Suprapubic skin (tissue), 4 donors: Measurements from ENCODE around the gene MMP26. TPM values are rescaled to one million over a fixed set of nuclear protein-coding genes. Genes with fewer than 3 reads are reported as not detected.
"Not testable (repeated sequence)": the region's sequence is repeated elsewhere in the genome, so short reads cannot be mapped to it uniquely, and the experiment has no call there.

Experiments
- DNase-seq, 2 donors: peaks; one replicate each; pipeline ENCODE4 v3.0.0-alpha.2; 2019; ENCODE audit warnings: low spot score in 2 of 2
- H3K27ac ChIP-seq: fragments of 200-600 bp; sonication (generic); one replicate; pipeline ENCODE4 v1.5.1; 2019
- H3K27me3 ChIP-seq: fragments of 200-600 bp; sonication (generic); one replicate; pipeline ENCODE4 v1.5.1; 2019
- H3K36me3 ChIP-seq: fragments of 200-600 bp; sonication (generic); one replicate; pipeline ENCODE4 v1.5.1; 2019
- H3K4me1 ChIP-seq: fragments of 200-600 bp; sonication (generic); one replicate; pipeline ENCODE4 v1.5.1; 2019
- H3K4me3 ChIP-seq: fragments of 200-600 bp; sonication (generic); one replicate; pipeline ENCODE4 v1.5.1; 2019; ENCODE audit warnings: mild to moderate bottlenecking
- H3K9me3 ChIP-seq: fragments of 200-600 bp; sonication (generic); one replicate; pipeline ENCODE4 v1.5.1; 2019
- EP300 ChIP-seq: sonication (generic); formaldehyde crosslinking; IDR thresholded peaks from one replicate; pipeline ENCODE4 v1.6.1; 2017; ENCODE audit warnings: antibody characterized with exemption
- POLR2A ChIP-seq, 2 donors: fragments of 450-650 bp; IDR thresholded peaks; one replicate each; pipeline ENCODE4 v1.6.1; 2017; ENCODE audit warnings: antibody characterized with exemption in 2 of 2, mild to moderate bottlenecking in 2 of 2, moderate library complexity in 2 of 2
- POLR2AphosphoS5 ChIP-seq, 3 donors: sonication (generic); formaldehyde crosslinking; IDR thresholded peaks; one replicate each; pipeline ENCODE4 v1.6.1; 2017; ENCODE audit warnings: antibody characterized with exemption in 3 of 3
- WGBS: methylation state at CpG from one replicate; pipeline ENCODE4 v1.1.5; 2018; 5-methylcytosine and 5-hydroxymethylcytosine counted together
- total RNA-seq, 4 donors: library from RNA; depleted of rRNA; stranded (reverse); fragments of >200 nt; gene quantifications; one replicate each; pipeline ENCODE4 v1.1.0, GENCODE V29; 2016
- TF ChIP-seq, protein P1 (sequence below), 2 donors: fragments of 200-600 bp in 1 of 2; fragments of 450-650 bp in 1 of 2; sonication (generic) in 1 of 2; IDR thresholded peaks; one replicate each; pipeline ENCODE4 v1.5.1; 2016 to 2019; ENCODE audit warnings: antibody characterized with exemption in 2 of 2, mild to moderate bottlenecking in 1 of 2, moderate library complexity in 1 of 2

The MMP26 gene
- total RNA-seq, 4 donors from 2014 or later = not detected

DNA sequence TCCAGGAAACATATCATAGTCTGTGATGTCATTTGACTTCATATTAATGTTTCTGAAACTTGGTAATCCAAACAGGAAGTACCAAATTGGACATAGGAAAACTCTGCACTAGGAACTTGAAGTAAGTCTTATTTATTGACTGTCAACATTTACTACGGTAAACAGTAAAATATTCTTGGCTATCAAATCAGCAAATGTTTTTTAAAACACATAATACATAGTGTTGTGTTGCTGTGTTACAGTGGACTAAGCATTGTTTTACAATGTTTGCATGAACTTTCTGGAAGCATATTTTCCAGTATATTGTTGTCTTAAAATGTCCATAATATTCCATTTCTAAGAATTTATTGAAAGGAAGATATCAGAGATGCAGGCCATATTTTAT lies 4.2 kb upstream of the MMP26 start:
- 70% methylated on average over 1 of the region's 1 CpG for WGBS
- Histone ChIP-seq H3K9me3 (no peaks in the 10 kb centered on the region), H3K36me3 (no peaks in the 10 kb centered on the region), H3K4me1 (no peaks in the 10 kb centered on the region), H3K4me3 (no peak overlapping the region), H3K27ac (no peak overlapping the region), H3K27me3 (no peaks in the 10 kb centered on the region)
- DNase-seq = no peak
- TF ChIP-seq, protein P1, sequence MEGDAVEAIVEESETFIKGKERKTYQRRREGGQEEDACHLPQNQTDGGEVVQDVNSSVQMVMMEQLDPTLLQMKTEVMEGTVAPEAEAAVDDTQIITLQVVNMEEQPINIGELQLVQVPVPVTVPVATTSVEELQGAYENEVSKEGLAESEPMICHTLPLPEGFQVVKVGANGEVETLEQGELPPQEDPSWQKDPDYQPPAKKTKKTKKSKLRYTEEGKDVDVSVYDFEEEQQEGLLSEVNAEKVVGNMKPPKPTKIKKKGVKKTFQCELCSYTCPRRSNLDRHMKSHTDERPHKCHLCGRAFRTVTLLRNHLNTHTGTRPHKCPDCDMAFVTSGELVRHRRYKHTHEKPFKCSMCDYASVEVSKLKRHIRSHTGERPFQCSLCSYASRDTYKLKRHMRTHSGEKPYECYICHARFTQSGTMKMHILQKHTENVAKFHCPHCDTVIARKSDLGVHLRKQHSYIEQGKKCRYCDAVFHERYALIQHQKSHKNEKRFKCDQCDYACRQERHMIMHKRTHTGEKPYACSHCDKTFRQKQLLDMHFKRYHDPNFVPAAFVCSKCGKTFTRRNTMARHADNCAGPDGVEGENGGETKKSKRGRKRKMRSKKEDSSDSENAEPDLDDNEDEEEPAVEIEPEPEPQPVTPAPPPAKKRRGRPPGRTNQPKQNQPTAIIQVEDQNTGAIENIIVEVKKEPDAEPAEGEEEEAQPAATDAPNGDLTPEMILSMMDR (IDR thresholded peaks at IDR 0.05) = no peak
- TF ChIP-seq EP300 = no peak

DNA sequence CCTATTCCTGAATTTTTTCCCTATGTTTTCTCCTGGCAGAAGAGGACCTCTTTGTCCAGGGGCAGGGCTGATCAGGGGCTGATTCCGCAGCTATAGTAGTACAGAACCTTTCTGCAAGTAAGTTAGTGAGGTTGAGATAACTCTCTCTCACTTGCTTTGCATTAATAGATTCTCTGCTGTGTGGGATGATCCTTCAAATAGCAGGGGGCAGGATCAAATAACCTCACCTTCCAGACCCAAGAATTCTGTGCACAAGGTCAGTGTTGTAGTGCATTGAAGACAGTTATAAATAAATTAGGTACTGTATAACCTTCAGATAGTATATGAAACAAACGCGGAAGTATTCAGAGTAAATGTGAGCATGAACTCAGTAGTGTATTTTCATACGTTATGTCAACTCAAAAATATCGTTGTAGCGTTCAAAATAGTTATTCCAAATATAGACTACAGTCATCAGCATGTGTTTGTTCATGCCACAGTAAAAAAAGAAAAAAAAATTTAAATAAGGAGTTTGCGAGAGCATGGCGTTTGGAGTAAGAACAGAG lies 278 bp downstream of the MMP26 start:
- Histone ChIP-seq H3K4me3 (no peak overlapping the region), H3K4me1 (no peaks in the 10 kb centered on the region), H3K27me3 (no peaks in the 10 kb centered on the region), H3K27ac (no peak overlapping the region), H3K36me3 (no peaks in the 10 kb centered on the region), H3K9me3 (no peaks in the 10 kb centered on the region)
- DNase-seq = no peak
- 63% methylated on average over 8 of the region's 8 CpGs for WGBS
- TF ChIP-seq EP300 (no peak), POLR2AphosphoS5 (IDR thresholded peaks at IDR 0.05) (no peak), POLR2A (IDR thresholded peaks at IDR 0.05) (no peak)
- TF ChIP-seq, protein P1 (IDR thresholded peaks at IDR 0.05) = no peak

DNA sequence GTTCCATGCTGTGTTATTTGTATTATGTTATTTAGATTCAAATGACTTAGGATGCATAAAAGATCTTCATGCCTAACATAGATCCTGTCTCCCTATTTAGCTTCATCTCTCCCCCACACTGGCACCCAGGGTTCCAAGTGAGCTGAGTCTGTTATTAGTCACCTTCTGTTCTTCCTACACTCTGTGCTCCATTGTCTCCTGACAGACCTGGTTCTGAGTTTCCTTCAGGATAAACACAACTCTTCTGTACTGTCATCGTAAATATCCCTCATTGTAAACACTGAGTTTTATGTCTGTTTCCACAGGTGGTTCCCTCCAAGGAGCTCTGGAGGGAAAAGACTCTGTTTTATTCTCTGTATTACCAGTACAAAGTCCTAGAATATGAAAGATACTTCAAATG lies 8.7 kb downstream of the MMP26 start:
- Histone ChIP-seq H3K4me3 (no peak overlapping the region), H3K4me1 (no peaks in the 10 kb centered on the region), H3K9me3 (no peaks in the 10 kb centered on the region), H3K27me3 (no peaks in the 10 kb centered on the region), H3K27ac (no peak overlapping the region), H3K36me3 (no peaks in the 10 kb centered on the region)
- no peak for DNase-seq
- WGBS = 52% methylated on average over 1 of the region's 1 CpG
- TF ChIP-seq EP300 (no peak), POLR2A (IDR thresholded peaks at IDR 0.05) (no peak), POLR2AphosphoS5 (IDR thresholded peaks at IDR 0.05) (no peak)
- TF ChIP-seq, protein P1 (IDR thresholded peaks at IDR 0.05) = no peak

DNA sequence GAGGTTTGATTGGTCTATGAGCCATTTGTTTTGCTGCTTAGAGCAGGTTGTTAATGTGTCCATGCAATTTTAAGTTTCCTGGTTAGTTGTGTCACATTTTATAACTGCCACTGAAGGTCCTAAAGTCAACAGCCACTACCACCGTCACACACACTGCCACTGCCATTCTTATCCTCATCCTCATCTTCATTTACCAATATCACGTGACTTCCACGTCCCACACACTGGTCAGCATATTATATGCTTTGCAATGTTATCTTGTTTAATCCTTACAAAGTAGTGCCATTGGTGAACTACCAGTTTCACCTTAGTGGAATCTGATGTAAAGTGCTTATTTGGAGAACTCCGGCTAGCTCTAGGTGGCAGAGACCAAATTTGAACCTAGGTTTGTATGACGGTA lies 9.7 kb downstream of the MMP26 start:
- TF ChIP-seq EP300 (no peak), POLR2AphosphoS5 (IDR thresholded peaks at IDR 0.05) (no peak), POLR2A (IDR thresholded peaks at IDR 0.05) (no peak)
- TF ChIP-seq, protein P1 (IDR thresholded peaks at IDR 0.05) = no peak
- no peak overlapping the region for H3K27ac ChIP-seq
- no peaks in the 10 kb centered on the region for H3K4me1 ChIP-seq
- no peaks in the 10 kb centered on the region for H3K9me3 ChIP-seq
- H3K4me3 ChIP-seq = no peak overlapping the region
- no peaks in the 10 kb centered on the region for H3K27me3 ChIP-seq
- H3K36me3 ChIP-seq = no peaks in the 10 kb centered on the region
- DNase-seq = no peak
- 83% methylated on average over 5 of the region's 5 CpGs for WGBS

DNA sequence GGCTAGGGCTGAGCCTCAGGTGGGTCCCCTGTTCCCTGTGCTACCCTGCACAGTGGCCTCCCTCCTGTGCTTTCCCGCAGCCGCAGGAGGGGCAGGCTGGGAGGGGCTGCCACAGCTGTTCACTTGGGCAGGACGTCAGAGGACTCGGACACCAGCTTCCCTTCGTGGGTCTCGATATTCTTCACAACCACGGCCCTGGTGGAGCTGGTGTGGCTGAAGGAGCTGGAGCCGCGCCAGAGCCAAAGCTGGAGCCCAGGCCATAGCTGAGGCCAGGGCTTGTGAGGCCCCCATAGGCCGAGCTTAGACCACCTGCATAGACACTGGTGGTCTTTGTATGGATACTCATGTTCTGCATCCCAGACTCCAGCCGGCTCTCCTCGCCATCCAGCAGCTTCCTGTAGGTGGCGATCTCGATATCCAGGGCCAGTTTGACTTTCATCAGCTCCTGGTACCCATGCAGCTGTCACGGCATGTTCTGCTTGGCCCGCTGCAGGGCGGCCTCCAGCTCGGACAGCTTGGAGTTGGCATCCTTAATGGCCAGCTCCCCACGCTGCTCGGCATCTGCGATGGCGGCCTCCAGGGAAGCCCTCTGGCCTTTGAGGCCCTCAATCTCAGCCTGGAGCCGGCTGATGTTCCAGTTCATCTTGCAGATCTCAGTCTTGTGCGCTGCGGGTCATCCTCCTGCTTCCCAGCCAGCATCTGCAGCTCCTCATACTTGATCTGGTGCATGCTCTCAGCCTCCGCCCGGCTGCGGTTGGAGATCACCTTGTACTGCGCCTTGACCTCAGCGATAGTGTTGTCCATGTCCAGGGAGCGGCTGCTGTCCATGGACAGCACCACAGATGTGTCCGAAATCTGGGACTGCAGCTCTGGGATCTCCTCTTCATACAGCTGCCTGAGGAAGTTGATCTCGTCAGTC lies 18.3 kb downstream of the MMP26 start:
- H3K27me3 ChIP-seq, H3K9me3 ChIP-seq, DNase-seq, H3K4me1 ChIP-seq, H3K4me3 ChIP-seq, H3K27ac ChIP-seq, H3K36me3 ChIP-seq: not testable (repeated sequence)
- WGBS = 78% methylated on average over 14 of the region's 33 CpGs
